Raji (cell line): ENCODE results near the gene NT5C3A.
A peak's percentile ranks its signal among the peaks of the same experiment; 100 is the strongest.

Source experiments
- POLR2A ChIP-seq: IDR thresholded peaks from 2 replicates; pipeline ENCODE4 v1.6.1; 2011; ENCODE audit warnings: low read depth, low read length, control low read depth; ENCODE audit not compliant: insufficient read depth

NT5C3A gene

DNA sequence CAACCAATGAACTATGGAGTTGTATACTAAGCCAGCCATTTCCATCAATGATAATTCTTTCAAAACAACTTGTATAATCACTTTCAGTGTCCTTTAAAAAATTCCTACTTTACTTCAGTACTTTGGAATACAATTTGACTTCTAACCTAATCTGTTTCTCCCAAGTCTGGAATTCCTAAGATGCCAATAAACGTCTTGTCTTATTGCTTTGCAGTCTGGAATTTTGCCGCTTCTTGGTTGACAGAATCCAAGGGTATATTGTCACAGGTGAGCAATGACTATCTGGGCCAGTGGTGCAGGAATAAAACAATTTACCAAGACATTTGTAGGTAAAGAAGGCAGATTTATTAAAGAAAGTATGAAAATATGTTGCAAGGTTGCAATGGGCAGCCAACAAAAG lies 24.8 kb upstream of the NT5C3A start:
- no peak for TF ChIP-seq POLR2A

DNA sequence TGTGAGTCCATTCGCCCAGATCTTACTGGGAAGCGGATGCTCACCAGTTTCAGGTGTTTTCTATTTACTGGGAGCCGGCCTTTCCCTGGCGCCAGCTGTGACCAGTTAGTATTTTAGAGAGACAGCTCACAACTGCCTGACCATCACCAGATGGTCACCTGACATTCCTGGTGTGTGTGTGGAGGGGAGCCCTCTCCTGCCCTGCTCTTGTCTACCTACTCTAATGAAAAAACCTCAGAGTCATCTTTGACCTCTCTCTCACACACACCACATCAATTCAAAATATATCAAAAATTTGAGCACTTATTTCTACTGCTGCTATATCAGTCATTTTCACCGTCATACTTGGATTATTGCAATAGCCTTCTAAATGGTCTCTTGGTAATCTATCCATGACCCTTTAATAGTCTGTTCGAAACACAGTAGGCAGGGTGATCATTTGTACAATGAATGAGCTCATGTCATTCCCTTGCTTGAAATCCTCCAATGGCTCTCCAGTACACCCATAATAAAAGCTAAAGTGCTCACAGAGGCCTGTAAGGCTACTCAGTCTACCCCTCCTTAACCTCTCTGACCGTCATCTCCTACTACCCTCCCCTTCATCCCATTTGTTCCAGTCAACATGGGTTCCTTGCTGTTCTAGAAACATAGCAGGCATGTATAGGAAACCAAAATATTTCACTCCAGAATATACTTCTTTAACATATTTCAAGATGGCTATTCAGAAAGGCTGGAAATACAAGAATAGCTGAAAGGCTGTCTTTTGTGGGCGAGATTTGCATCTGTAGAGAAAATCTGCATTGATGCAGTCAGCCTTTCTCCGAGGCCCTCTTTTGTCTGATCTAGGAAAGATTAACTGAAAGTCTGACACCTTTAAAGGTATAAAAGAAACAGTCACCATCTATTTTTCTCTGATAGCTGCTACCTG lies 17.5 kb upstream of the NT5C3A start:
- TF ChIP-seq POLR2A, result no peak

DNA sequence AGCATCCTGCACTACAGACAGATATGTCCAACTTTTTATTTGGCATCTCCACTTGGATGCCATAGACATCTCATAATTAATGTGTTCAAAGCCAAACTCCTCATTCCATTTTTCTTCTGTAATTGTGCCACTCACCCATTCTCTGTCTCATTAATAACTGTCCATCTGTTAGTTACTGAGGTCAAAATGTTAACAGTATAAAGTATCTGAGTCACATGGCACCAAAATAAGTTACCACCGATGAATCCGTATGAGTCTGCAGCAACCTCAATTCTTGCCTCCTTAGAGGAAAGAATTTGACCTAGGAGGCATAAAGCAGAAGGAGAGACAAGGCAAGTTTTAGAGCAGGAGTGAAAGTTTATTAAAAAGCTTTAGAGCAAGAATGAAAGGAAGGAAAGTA lies 16.5 kb upstream of the NT5C3A start:
- TF ChIP-seq POLR2A, result no peak

DNA sequence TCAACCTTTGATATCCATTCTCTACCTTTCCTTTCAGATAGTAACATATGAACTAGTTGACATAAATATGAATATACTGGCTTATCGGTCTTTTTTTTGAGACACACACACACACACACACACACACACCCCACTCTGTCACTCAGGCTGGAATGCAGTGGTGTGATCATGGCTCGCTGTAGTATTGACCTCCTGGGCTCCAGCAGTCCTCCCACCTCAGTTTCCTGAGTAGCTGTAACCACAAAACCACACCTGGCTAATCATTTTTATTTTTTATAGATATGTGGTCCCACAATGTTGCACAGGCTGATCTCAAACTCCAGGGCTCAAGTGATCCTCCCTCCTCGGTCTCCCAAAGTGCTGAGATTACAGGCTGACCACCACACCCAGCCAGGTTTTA lies 14.2 kb upstream of the NT5C3A start:
- no peak for TF ChIP-seq POLR2A

DNA sequence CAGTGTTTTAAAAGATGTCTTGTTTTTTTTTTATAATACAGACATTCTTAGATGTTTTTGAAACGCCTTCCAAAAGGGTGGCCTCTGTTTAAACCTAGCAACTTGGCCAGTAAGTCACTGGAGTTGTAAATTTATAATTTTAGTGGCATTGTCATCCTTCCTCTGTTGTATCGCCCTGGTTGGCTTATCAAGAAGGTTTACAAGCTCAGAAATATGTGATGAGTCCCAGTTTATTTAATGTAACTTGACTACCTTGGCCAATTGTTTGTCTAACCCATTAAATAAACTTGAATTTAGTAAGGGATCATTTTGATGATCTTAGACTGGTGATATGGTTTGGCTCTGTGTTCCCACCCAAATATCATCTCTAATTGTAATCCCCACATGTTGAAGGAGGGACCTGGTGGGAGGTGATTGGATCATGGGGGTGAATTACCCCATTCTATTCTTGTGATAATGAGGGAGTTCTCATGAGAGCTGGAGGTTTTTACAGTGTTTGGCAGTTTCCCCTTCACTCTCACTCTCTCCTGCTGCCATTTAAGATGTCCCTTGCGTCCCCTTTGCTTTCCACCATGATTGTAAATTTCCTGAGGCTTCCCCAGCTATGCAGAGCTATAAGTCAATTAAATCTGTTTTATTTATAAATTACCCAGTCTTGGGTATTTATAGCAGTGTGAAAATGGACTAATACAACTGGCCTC lies 13.4 kb upstream of the NT5C3A start:
- TF ChIP-seq POLR2A, result no peak

DNA sequence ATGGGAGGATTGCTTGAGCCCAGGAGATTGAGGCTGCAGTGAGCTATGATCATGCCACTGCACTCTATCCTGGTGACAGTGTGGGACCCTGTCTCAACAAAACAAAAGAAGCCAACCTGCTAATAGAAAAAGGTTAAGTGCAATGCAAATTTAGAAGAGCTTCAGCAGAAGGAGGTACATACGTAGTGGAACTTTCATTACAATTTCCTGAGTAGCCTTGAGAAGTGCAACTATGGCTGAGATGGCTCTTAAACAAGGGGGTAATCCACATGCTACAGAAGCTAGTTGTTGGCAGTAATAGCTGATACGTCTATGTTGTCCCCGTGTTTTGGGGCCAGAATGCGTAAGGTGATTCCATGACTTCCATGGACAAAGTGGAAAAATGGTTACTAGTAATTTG lies 10.7 kb upstream of the NT5C3A start:
- no peak for TF ChIP-seq POLR2A

DNA sequence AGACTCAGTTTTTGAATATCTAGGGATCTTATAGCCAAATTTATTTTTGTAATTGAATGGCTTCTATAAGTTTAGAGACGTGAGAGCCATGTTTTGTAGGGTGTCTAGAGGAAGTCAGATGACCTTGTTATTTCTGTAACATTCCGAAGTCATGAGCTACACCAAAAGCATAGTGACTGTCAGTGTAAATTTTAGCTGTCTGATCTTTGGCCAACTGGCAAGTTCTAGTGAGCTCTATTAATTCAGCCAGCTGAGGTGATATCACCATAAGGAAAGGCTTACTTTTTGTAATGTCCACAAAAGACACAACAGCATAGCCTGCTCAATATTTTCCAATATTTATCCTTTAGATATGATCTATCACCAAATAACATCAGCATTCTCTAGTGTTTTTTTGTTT lies 9.9 kb upstream of the NT5C3A start:
- TF ChIP-seq POLR2A, result no peak

DNA sequence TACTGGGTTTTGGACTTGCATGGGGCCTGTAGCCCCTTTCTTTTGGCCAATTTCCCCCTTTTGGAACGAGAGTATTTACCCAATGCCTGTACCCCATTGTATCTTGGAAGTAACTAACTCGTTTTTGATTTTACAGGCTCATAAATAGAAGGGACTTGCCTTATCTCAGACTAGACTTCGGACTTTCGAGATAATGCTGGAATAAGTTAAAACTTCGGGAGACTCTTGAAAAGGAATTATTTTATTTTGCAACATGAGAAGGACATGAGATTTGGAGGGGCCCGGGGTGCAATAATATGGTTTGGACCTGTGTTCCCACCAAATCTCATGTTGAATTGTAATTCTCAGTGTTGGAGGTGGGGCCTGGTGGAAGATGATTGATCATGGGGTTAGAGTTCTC lies 8.3 kb upstream of the NT5C3A start:
- no peak for TF ChIP-seq POLR2A

DNA sequence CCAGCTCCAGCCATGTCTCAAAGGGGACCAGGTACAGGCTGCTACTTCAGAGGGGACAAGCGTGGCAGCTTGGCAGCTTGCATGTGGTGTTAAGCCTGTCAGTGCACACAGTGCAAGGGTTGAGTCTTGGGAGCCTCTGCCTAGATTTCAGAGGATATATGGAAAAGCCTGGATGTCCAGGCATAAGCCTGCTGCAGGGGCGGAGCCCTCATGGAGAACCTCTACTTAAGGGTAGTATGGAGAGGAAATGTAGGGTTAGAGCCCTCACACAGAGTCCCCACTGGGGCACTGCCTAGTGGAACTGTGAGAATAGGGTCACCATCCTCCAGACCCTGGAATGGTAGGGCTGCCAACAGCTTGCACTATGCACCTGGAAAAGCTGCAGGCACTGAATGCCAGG lies 7.7 kb upstream of the NT5C3A start:
- TF ChIP-seq POLR2A, result no peak

DNA sequence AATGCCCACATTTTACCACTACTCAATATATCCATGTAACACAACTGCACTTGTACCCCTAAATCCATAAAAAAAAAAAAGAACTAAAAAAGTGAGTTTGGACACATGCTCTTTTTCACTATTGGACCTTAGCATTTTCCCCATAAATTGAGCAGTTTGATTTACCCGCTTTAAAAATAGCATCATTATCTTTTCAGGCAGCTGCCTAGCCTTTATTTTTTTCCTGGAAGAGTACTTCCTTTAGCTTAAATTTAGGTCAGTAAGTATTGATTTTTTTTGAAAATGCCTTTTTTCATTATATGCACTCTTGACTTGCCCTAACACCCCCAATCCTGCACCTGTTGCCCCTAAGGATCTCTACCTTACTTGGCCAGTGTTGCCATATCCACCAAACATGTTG lies 5.3 kb upstream of the NT5C3A start:
- TF ChIP-seq POLR2A, result no peak

DNA sequence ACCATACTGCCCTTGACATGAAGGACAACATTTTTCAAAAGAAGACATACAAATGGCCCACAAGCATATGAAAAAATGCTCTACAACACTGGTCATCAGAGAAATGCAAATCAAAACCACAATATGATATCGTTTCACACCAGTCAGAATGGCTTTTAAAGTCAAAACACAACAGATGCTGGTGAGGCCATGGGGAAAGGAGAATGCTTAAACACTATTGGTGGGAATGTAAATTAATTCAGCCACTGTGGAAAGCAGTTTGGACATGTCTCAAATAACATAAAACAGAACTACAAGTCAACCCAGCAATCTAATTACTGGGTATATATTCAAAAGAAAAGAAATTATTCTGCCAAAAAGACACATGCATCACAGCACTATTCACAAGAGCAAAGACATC lies 4.2 kb upstream of the NT5C3A start:
- no peak for TF ChIP-seq POLR2A

DNA sequence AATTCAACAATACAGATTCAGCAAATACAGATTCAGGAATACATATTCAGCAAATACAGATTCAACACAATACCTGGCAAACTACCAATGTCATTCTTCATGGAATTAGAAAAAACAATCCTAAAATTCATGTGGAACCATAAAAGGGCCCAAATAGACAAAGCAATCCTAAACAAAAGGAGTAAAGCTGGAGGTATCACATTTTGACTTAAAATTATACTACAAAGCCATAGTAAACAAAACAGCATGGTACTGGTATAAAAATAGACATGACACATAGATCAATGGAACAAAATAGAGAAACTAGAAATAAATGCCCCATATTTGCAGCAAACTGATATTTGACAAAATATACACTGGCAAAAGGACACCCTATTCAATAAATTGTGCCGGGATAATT lies 3.4 kb upstream of the NT5C3A start:
- TF ChIP-seq POLR2A, result no peak

DNA sequence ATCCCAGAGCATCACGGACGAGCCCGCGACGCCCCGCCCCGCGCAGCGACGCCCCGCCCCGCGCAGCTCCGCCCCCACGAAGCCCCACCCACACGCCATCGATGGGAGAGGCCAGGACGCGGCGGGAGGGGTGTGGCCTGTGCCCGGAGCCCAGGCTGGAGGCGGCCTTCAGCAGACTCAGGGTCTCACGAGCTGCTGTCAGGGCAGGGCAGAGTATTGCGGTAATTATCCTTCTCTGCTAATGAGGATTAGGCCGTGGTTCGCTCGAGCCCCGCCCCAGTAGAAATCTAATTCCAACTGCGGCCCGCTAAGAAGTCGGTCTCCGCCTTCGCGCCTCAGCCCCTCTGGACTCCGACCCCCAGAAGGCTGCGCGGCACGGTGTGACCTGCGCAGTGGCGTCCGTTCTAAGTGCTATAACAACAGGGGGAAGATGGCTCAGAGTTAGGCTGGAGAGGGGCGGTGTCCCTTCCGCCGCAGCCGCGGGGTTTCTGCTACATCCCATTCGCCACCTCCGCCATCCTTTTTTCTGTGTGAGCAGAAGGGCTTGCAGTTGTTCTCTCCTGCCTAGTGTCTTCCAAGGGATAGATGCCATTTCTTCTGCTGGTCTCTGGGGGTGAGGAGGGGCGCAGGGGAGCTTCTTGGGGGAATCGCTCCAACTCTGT lies 337 bp upstream of the NT5C3A start:
- TF ChIP-seq POLR2A, result peak; percentile 70

DNA sequence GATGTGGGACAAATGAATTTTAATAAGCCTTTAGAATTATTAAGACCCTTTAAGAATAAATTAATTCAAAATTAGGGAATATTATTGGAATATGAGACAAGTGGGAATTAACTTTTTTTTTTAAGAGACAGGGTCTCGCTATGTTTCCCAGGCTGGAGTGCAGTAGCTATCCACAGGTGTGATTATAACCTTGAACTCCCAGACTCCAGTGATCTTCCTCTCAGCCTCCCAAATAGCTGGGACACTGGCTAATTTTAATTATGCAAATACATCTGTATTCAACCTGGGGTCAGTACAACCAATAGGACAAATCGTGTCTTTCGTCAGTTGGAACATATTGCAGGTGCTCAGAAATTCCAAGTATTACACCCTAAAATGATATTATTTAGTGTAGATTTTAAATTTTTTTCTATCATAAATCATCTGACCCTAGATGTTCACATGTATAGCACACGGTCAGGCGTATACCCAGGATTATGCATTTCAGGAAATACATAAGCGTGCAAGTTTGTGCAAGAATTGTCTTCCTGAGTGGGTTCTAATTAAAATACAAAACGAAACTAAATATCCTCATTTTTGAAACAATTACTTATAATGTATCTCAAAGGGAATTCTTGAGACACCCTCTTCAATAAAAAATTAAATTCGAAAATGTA lies 1.2 kb downstream of the NT5C3A start:
- TF ChIP-seq POLR2A, result no peak

DNA sequence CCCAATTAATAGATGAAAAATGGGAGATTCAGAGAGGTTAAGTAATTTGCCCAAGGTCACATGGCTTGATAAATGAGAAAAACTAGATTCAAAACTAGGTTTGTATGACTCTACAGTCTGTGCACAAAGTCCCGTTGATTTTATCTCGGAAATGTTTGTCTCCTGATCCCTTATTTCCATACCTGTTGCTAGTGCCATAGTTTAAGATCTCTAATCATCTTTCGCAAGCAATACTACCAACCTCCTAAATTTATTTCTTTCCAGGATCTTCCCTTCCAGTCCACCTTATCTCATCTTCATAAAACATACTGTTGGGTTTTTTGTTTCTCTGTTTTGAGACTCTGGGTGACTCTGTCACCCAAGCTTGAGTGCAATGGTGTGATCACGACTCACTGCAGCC lies 2.9 kb downstream of the NT5C3A start:
- no peak for TF ChIP-seq POLR2A

DNA sequence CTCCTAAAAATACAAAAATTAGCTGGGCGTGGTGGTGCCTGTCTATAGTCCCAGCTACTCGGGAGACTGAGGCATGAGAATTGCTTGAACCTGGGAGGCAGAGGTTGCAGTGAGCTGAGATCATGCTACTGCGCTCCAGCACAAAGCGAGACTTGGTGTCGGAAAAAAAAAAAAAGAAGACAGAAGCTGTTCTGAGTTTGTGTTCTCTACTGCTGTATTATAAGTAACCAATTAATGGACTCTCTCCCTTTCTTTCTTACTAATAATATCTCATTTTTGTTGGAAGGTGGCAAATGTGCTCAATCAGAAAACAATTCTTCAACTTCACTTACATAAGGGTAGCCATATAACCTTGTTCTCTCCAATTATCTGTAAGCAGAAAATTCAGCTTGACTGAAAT lies 7.4 kb downstream of the NT5C3A start:
- no peak for TF ChIP-seq POLR2A
